IgD-negative memory B cell (primary cell): Measurements from ENCODE around the gene ING5. TPM values are rescaled to one million over a fixed set of nuclear protein-coding genes. Genes with fewer than 3 reads are reported as not detected.
A peak's percentile ranks its signal among the peaks of the same experiment; 100 is the strongest.

Experiments
- H3K27ac Mint-ChIP-seq, 3 donors: one replicate each; pipeline ENCODE4 v1.8.0; 2020 to 2022; ENCODE audit warnings: mild to moderate bottlenecking in 3 of 3, mixed read lengths in 3 of 3, moderate library complexity in 1 of 3
- H3K27me3 Mint-ChIP-seq: one replicate; pipeline ENCODE4 v1.8.0; 2021; ENCODE audit warnings: mixed read lengths
- H3K36me3 Mint-ChIP-seq: one replicate; pipeline ENCODE4 v1.8.0; 2020; ENCODE audit warnings: mild to moderate bottlenecking, mixed read lengths
- H3K4me1 Mint-ChIP-seq, 3 donors: one replicate each; pipeline ENCODE4 v1.8.0; 2020 to 2022; ENCODE audit warnings: mixed read lengths in 3 of 3, mild to moderate bottlenecking in 1 of 3
- H3K4me3 Mint-ChIP-seq, 4 donors: one replicate each; pipeline ENCODE4 v1.8.0; 2020 to 2022; ENCODE audit warnings: mild to moderate bottlenecking in 4 of 4, mixed read lengths in 4 of 4, moderate library complexity in 3 of 4
- H3K9me3 Mint-ChIP-seq, 3 donors: one replicate each; pipeline ENCODE4 v1.8.0; 2020 to 2021; ENCODE audit warnings: mixed read lengths in 3 of 3, mild to moderate bottlenecking in 1 of 3
- polyA plus RNA-seq: library from polyadenylated mRNA; unstranded; fragments of 300-500 nt; fragmentation: Illumina TruSeq; gene quantifications from one replicate; pipeline ENCODE4 v1.2.3, GENCODE V29; 2021

Gene ING5
- polyA plus RNA-seq, 1 donor from 2014 or later: 34.0 TPM

- Mint-ChIP-seq H3K27me3 (no peaks in the 10 kb centered on the region), H3K27ac (no peak overlapping the region), H3K9me3 (no peaks in the 10 kb centered on the region), H3K36me3 (peaks cover 4% of the 10 kb centered on the region), H3K4me1 (peaks cover 0 to 2% (median 0%) of the 10 kb centered on the region in 3 donors), H3K4me3 (no peak overlapping the region)
Observed at GRCh38 chr2:241666627-241667400, 35.0 kb upstream of the ING5 start.

DNA sequence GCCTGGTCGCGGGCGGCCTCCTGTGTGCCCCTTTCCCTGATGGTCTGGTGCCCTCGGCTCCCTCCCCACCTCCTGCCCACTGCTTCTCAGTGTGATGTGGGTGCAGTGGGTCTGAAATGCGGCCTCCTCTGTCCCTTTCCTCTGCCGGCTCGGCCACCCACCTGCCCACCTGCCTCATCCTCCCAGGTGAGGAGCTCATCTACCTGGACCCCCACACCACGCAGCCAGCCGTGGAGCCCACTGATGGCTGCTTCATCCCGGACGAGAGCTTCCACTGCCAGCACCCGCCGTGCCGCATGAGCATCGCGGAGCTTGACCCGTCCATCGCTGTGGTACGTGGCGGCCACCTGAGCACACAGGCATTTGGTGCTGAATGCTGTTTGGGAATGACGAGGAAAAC is 33.5 kb upstream of the ING5 start:
- H3K4me3 Mint-ChIP-seq: no peak overlapping the region
- H3K27ac Mint-ChIP-seq: peak overlapping the region in 1 of 3 donors; percentile 53
- H3K27me3 Mint-ChIP-seq: no peaks in the 10 kb centered on the region
- H3K9me3 Mint-ChIP-seq: no peaks in the 10 kb centered on the region
- peaks cover 4% of the 10 kb centered on the region for H3K36me3 Mint-ChIP-seq
- H3K4me1 Mint-ChIP-seq: peaks cover 0 to 2% (median 0%) of the 10 kb centered on the region in 3 donors

- no peaks in the 10 kb centered on the region for H3K9me3 Mint-ChIP-seq
- H3K4me1 Mint-ChIP-seq: peaks cover 0 to 2% (median 0%) of the 10 kb centered on the region in 3 donors
- peak overlapping the region in 1 of 3 donors; percentile 53 for H3K27ac Mint-ChIP-seq
- no peak overlapping the region for H3K4me3 Mint-ChIP-seq
- no peaks in the 10 kb centered on the region for H3K27me3 Mint-ChIP-seq
- peaks cover 3% of the 10 kb centered on the region for H3K36me3 Mint-ChIP-seq
Observed at GRCh38 chr2:241668839-241669238, 33.0 kb upstream of the ING5 start.

DNA sequence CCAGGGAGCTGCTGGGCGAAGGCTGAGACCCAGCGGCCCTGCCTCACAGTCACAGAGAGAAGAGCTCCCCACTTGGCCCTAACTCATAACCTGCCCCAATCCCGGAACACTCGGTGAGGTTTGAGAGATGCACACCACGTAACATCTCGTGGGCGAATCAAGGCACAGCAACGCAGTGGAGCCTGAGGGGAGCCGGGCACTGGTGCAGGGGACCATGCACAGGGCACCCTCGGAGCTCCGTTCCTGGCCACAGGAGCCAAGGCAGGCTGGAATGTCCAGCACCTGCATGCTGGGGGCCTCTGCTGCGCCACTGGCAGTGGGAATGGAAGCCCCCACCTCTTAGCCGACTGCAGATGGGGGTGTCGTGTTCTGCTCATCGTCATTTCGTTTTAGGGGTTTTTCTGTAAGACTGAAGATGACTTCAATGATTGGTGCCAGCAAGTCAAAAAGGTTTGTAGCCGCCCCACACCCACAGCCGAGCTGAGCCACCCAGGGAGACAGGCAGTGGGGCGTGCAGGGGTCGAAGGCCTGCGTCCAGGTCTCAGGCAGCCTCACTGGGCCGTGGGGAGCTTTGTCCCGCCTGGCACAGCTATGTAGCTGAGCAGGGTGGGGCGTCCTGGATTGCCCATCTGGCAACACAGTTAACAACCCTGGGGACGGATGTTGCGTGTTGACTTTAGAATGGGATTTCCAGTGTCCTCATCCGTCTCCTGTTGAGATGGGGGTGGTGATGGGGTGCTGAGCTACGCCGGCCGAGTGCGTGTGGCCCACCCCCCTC is 31.3 kb upstream of the ING5 start:
- Mint-ChIP-seq H3K4me3 (no peak overlapping the region), H3K36me3 (peaks cover 3% of the 10 kb centered on the region), H3K4me1 (peaks cover 0 to 2% (median 0%) of the 10 kb centered on the region in 3 donors), H3K27ac (peak overlapping the region in 2 of 3 donors; percentile 31 to 43), H3K9me3 (no peaks in the 10 kb centered on the region), H3K27me3 (no peaks in the 10 kb centered on the region)

DNA sequence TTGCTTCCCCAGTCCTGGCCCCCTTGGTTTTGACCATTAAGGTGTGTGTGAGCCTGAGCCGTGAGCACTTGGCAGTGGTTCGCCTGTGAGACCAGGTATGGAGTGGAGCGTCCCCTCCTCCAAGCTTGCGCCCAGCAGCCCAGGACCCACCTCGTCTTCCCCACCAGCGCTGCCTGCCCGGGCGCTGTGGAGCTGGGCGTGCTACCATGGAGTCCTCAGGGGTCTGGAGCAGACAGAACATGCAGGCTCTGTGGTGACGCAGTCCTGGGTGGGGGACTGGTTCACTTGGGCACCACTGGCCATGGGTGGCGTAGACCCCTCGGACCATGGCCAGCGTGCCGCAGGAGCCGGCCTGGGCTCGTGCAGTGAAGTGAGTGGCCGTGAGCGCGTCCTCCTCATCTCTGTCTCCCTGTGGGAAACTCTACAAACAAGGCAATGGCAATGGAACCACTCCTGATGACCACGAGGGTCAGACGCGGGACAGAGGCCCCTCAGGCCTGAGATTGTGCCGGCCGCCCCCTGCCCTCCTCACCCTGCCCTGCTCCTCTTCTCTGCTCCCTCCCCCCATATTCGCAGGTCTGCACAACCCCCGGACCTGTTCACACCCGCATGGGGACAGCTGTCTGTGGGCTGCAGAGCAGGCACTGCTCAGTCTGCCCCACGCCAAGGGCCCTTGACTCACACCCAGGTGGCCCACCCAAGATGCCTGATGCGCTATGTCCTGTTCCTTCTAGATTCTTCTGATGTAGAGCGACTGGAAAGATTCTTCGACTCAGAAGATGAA is 30.2 kb upstream of the ING5 start:
- H3K4me1 Mint-ChIP-seq: no peaks in the 10 kb centered on the region
- no peak overlapping the region for H3K27ac Mint-ChIP-seq
- no peaks in the 10 kb centered on the region for H3K27me3 Mint-ChIP-seq
- no peak overlapping the region for H3K4me3 Mint-ChIP-seq
- no peaks in the 10 kb centered on the region for H3K9me3 Mint-ChIP-seq
- peaks cover 3% of the 10 kb centered on the region for H3K36me3 Mint-ChIP-seq

GRCh38 chr2:241672243-241673188 is 29.3 kb upstream of the ING5 start:
- H3K27me3 Mint-ChIP-seq: no peaks in the 10 kb centered on the region
- H3K4me1 Mint-ChIP-seq: no peaks in the 10 kb centered on the region
- no peaks in the 10 kb centered on the region for H3K9me3 Mint-ChIP-seq
- peak overlapping the region in 1 of 3 donors; percentile 69 for H3K27ac Mint-ChIP-seq
- no peak overlapping the region for H3K4me3 Mint-ChIP-seq
- peaks cover 3% of the 10 kb centered on the region for H3K36me3 Mint-ChIP-seq

DNA sequence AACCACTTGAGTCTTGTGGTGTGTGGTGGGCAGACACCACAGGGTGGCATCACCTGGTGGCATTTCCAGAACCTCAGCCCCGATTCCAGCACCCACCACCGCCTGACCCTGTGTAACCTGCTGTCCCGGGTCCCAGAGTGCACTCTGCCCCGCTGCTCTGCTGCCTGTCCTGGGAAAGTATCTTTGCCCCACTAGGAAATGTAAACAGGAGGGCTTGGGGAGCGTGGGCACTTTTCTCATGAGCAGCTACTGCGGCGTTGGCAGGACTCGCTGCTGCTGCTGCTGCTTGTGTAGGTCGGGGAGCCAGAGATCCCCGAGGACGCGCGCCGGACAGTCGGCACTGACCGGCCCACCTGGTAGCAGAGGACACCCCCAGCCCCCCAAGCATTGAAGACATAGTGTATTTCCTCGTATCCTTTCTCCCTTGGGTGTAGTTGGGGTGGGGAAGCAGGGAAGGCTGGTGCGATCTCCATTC is 28.6 kb upstream of the ING5 start:
- no peaks in the 10 kb centered on the region for H3K27me3 Mint-ChIP-seq
- H3K27ac Mint-ChIP-seq: peak overlapping the region in 2 of 3 donors; percentile 69 to 74
- no peaks in the 10 kb centered on the region for H3K9me3 Mint-ChIP-seq
- peaks cover 3% of the 10 kb centered on the region for H3K36me3 Mint-ChIP-seq
- peak overlapping the region in 1 of 4 donors; percentile 54 for H3K4me3 Mint-ChIP-seq
- no peaks in the 10 kb centered on the region for H3K4me1 Mint-ChIP-seq

DNA sequence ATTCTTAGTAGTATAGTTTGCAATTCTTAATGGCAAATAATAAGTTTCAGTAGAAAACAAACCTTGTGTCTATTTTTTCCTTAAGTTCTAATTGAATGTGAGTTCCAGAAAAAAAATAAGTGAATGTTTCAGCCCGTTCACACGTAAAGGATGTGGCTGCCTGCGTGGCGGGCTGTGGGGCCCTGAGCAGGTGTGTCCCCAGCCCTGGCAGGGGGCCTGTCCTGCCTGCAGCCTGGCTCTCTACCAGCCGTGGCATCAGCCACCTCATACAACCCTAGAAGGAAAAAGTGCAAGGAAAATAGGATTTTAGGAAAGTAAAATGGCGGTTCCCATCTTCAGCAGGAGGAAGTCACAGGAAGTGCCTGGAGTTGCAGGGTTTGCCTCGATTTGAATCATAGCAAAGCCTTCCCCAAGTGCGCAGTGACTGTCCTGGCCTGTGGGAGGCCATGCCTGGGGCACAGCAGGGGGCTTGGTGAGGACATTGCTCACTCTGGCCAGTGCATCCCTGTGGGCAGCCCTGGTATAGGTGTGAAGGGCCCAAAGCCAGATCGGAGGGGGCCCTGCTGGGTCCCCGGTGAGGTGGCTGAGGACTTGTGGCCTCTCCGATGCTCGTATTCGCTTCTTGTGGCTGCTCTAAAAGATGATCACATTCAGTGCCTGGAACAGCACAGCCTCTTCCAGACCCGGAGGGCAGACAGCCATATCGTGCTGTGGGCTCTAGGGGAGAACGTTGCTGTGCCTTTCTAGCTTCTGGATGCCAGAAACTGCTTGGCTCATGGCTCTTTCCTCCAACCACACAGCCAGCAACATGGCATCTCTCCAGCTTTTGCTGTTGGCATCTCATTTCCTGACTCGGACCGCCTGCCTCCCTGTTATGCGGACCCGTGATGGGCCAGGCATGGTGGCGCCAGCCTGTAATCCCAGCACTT is 27.8 kb upstream of the ING5 start:
- Mint-ChIP-seq H3K4me3 (no peak overlapping the region), H3K27me3 (no peaks in the 10 kb centered on the region), H3K36me3 (peaks cover 3% of the 10 kb centered on the region), H3K9me3 (no peaks in the 10 kb centered on the region), H3K27ac (peak overlapping the region in 1 of 3 donors; percentile 69), H3K4me1 (no peaks in the 10 kb centered on the region)

DNA sequence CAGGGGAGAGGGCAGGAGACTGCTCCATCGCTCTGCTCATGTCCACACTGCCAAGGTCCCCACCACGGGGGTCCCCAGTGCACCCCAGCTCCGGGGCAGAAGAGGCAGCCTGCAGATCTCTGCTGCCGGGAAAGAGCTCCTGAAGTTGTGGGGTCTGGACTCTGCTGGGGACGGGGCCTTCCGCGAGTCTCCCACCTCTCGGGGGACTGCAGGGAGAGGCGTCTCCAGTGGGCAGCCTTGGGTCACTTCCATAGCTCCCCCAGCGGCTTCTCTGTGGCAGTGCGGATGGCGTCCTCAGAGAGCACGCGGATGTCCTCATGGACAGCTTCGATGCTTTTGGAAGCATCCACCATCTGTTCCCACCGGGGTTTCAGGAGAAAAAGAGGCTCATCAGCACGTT is 26.0 kb upstream of the ING5 start:
- no peak overlapping the region for H3K27ac Mint-ChIP-seq
- H3K27me3 Mint-ChIP-seq: no peaks in the 10 kb centered on the region
- H3K9me3 Mint-ChIP-seq: no peaks in the 10 kb centered on the region
- H3K4me3 Mint-ChIP-seq: no peak overlapping the region
- no peaks in the 10 kb centered on the region for H3K4me1 Mint-ChIP-seq
- peaks cover 7% of the 10 kb centered on the region for H3K36me3 Mint-ChIP-seq

GRCh38 chr2:241676665-241677064 is 25.2 kb upstream of the ING5 start:
- H3K4me3 Mint-ChIP-seq: no peak overlapping the region
- H3K36me3 Mint-ChIP-seq: peaks cover 7% of the 10 kb centered on the region
- no peaks in the 10 kb centered on the region for H3K4me1 Mint-ChIP-seq
- H3K27me3 Mint-ChIP-seq: no peaks in the 10 kb centered on the region
- H3K9me3 Mint-ChIP-seq: no peaks in the 10 kb centered on the region
- no peak overlapping the region for H3K27ac Mint-ChIP-seq

DNA sequence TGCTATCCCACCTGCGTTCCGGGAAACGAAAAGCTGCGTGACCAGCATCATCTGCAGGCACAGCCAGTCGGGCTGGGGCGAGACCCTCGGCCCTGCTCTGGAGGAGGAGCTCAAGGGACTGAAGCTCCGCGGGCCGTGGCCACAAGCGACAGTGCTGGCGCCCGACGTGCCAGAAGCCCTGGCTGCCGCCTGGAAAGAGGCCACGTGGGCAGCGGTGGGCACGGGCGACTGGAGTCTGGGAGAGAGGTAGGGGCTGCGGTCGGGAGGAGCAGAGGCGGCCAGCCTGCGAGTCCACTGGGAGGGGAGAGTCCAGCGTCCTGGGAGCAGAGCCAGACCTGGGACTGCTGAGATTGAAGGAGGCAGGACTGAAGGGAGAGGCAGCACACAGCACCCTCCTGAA is 24.4 kb upstream of the ING5 start:
- no peaks in the 10 kb centered on the region for H3K27me3 Mint-ChIP-seq
- H3K4me1 Mint-ChIP-seq: no peaks in the 10 kb centered on the region
- H3K27ac Mint-ChIP-seq: no peak overlapping the region
- no peak overlapping the region for H3K4me3 Mint-ChIP-seq
- no peaks in the 10 kb centered on the region for H3K9me3 Mint-ChIP-seq
- peaks cover 8% of the 10 kb centered on the region for H3K36me3 Mint-ChIP-seq

GRCh38 chr2:241678307-241678706 is 23.5 kb upstream of the ING5 start:
- Mint-ChIP-seq H3K27ac (no peak overlapping the region), H3K9me3 (no peaks in the 10 kb centered on the region), H3K4me1 (no peaks in the 10 kb centered on the region), H3K36me3 (peaks cover 8% of the 10 kb centered on the region), H3K4me3 (no peak overlapping the region), H3K27me3 (no peaks in the 10 kb centered on the region)

GRCh38 chr2:241678784-241679540 is 22.9 kb upstream of the ING5 start:
- Mint-ChIP-seq H3K27me3 (no peaks in the 10 kb centered on the region), H3K27ac (peak overlapping the region in 1 of 3 donors; percentile 65), H3K9me3 (no peaks in the 10 kb centered on the region), H3K4me1 (no peaks in the 10 kb centered on the region), H3K36me3 (peaks cover 8% of the 10 kb centered on the region), H3K4me3 (no peak overlapping the region)
